PC-3 (cell line): Measurements from ENCODE around the gene CCR4.

Experiments
- CTCF ChIP-seq: fragments of 300-600 bp; sonication (generic); conservative IDR thresholded peaks from 2 replicates; pipeline ENCODE4 v1.5.1; 2017; ENCODE audit warnings: antibody characterized with exemption, low read depth, mild to moderate bottlenecking, low read length
- EZH2 ChIP-seq: fragments of 300-600 bp; sonication (generic); IDR thresholded peaks from one replicate; pipeline ENCODE4 v1.6.1; 2017; ENCODE audit warnings: antibody characterized with exemption, mild to moderate bottlenecking, low read length; ENCODE audit not compliant: unreplicated experiment
- EZH2phosphoT487 ChIP-seq: fragments of 300-600 bp; sonication (generic); IDR thresholded peaks from 2 replicates; pipeline ENCODE4 v1.6.1; 2018; ENCODE audit warnings: mild to moderate bottlenecking, antibody characterized with exemption, low read length, borderline replicate concordance

GRCh38 chr3:32945136-32945535, 6.3 kb upstream of the CCR4 start:
- peak; percentile 64 for TF ChIP-seq CTCF
- TF ChIP-seq EZH2: no peak
- TF ChIP-seq EZH2phosphoT487: no peak
